ENCODE results near the gene MLLT6. TPM values are rescaled to one million over a fixed set of nuclear protein-coding genes. Genes with fewer than 3 reads are reported as not detected.

The MLLT6 gene
- total and polyA plus RNA-seq, 2 of the 4 experiments (the other 2 are of a cell fraction), result 7.2 to 21.2 TPM

GRCh38 chr17:38681096-38681495 is 24.0 kb upstream of the MLLT6 start:
- no peak overlapping the region for H3K14ac ChIP-seq (replicated peaks; ENCODE audit: low read depth, low read length)
- ATAC-seq (ENCODE audit: low read depth) (no peak), DNase-seq (no peak)
- H3K9me1 ChIP-seq (ENCODE audit: insufficient read depth, low read length), result no peaks in the 10 kb centered on the region
- H3K23ac ChIP-seq (ENCODE audit: low read depth, low read length), result no peak overlapping the region
- TF ChIP-seq BHLHE40 (IDR thresholded peaks at IDR 0.05; ENCODE audit: low read depth, low read length), result no peak
- no peak for TF ChIP-seq RAD21 (IDR thresholded peaks at IDR 0.05; ENCODE audit: low read length)
- TF ChIP-seq NFE2L2 (IDR thresholded peaks at IDR 0.05; ENCODE audit: low read depth, low read length), result no peak
- TF ChIP-seq, protein P1, sequence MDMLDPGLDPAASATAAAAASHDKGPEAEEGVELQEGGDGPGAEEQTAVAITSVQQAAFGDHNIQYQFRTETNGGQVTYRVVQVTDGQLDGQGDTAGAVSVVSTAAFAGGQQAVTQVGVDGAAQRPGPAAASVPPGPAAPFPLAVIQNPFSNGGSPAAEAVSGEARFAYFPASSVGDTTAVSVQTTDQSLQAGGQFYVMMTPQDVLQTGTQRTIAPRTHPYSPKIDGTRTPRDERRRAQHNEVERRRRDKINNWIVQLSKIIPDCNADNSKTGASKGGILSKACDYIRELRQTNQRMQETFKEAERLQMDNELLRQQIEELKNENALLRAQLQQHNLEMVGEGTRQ (IDR thresholded peaks at IDR 0.05; ENCODE audit: low read depth, low read length), result no peak
- TF ChIP-seq, protein P2, sequence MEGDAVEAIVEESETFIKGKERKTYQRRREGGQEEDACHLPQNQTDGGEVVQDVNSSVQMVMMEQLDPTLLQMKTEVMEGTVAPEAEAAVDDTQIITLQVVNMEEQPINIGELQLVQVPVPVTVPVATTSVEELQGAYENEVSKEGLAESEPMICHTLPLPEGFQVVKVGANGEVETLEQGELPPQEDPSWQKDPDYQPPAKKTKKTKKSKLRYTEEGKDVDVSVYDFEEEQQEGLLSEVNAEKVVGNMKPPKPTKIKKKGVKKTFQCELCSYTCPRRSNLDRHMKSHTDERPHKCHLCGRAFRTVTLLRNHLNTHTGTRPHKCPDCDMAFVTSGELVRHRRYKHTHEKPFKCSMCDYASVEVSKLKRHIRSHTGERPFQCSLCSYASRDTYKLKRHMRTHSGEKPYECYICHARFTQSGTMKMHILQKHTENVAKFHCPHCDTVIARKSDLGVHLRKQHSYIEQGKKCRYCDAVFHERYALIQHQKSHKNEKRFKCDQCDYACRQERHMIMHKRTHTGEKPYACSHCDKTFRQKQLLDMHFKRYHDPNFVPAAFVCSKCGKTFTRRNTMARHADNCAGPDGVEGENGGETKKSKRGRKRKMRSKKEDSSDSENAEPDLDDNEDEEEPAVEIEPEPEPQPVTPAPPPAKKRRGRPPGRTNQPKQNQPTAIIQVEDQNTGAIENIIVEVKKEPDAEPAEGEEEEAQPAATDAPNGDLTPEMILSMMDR (conservative IDR thresholded peaks at IDR 0.05; ENCODE audit: low read depth, low read length), result no peak
- H3K18ac ChIP-seq (ENCODE audit: low read depth, low read length), result no peak overlapping the region
- no peak overlapping the region for H3K4me3 ChIP-seq (ENCODE audit: insufficient read depth, low read depth, low read length)
- no peak overlapping the region for H4K91ac ChIP-seq (ENCODE audit: insufficient read depth, low read depth, low read length)
- no peak overlapping the region for H2AK9ac ChIP-seq (replicated peaks; ENCODE audit: low read depth, low read length, poor library complexity)
- H4K5ac ChIP-seq (ENCODE audit: low read depth, low read length), result no peak overlapping the region
- dilution Hi-C loops (cut with HindIII; ENCODE audit: low sequenced_read_pairs, unreplicated experiment) (no loop called here), intact Hi-C loops (cut with micrococcal nuclease) (no loop called here), in situ Hi-C loops (cut with MboI; ENCODE audit: low sequenced_read_pairs) (no loop called here)
- H2BK5ac ChIP-seq (ENCODE audit: low read depth, low read length, poor library complexity, severe bottlenecking), result no peak overlapping the region
- peaks cover 7% of the 10 kb centered on the region for H3K27me3 ChIP-seq (ENCODE audit: control insufficient read depth, insufficient read depth, low read length)
- no peak overlapping the region for H3K4ac ChIP-seq (ENCODE audit: low read depth, low read length)
- H2BK20ac ChIP-seq (ENCODE audit: low read depth, low read length), result no peak overlapping the region
- H3K4me2 ChIP-seq (ENCODE audit: low read depth, low read length), result no peak overlapping the region
- H4K8ac ChIP-seq (ENCODE audit: low read depth in 2 of 2, low read length in 2 of 2), result no peak overlapping the region
- no peak overlapping the region for H2AFZ ChIP-seq (replicated peaks; ENCODE audit: low read length, poor library complexity)
- H2BK120ac ChIP-seq (ENCODE audit: low read depth, low read length), result no peak overlapping the region
- H3K9me3 ChIP-seq (ENCODE audit: control insufficient read depth, insufficient read depth, low read length), result no peaks in the 10 kb centered on the region
- POLR2A ChIA-PET (ENCODE audit: unreplicated experiment), result no interaction called here
- CTCF ChIA-PET, result no interaction called here
- no CpG with 5 or more reads among the region's 3 CpGs for WGBS, 2 experiments (ENCODE audit: extremely low coverage in 2 of 2, insufficient read length in 1 of 2)
- H4K20me1 ChIP-seq (ENCODE audit: insufficient read depth, low read length), result no peaks in the 10 kb centered on the region
- H3K4me1 ChIP-seq (ENCODE audit: control insufficient read depth, insufficient read depth, low read length), result no peaks in the 10 kb centered on the region
- H2BK15ac ChIP-seq (ENCODE audit: low read depth, low read length), result no peak overlapping the region
- BruUV-seq (replicated peaks), result no TSS peak
- no peaks in the 10 kb centered on the region for H3K79me1 ChIP-seq (ENCODE audit: low read depth in 1 of 2, low read length in 2 of 2)
- no peak overlapping the region for H3K9ac ChIP-seq (ENCODE audit: low read depth, low read length)
- no peak overlapping the region for H3K27ac ChIP-seq (ENCODE audit: insufficient read depth, low read length)
- H3K56ac ChIP-seq (ENCODE audit: extremely low read depth, insufficient read depth, low read length), result no peak overlapping the region
- H2AK5ac ChIP-seq (ENCODE audit: low read depth, low read length), result no peak overlapping the region
- no peaks in the 10 kb centered on the region for H3K36me3 ChIP-seq (ENCODE audit: control insufficient read depth, insufficient read depth, low read length)
